Left ventricle myocardium inferior (tissue), 1 donor: Measurements from ENCODE around the gene ZMIZ1. TPM values are rescaled to one million over a fixed set of nuclear protein-coding genes. Genes with fewer than 3 reads are reported as not detected.

Source experiments
- DNase-seq: peaks from one replicate; pipeline ENCODE4 v3.0.0-alpha.2; 2020
- H3K27ac ChIP-seq: fragments of 200-600 bp; replicated peaks from 2 replicates; pipeline ENCODE4 v1.8.0; 2021
- H3K27me3 ChIP-seq: fragments of 200-600 bp; 2 replicates; pipeline ENCODE4 v1.8.0; 2021; ENCODE audit warnings: low read depth
- H3K36me3 ChIP-seq: fragments of 200-600 bp; 2 replicates; pipeline ENCODE4 v1.8.0; 2021
- H3K4me1 ChIP-seq: fragments of 200-600 bp; 2 replicates; pipeline ENCODE4 v1.8.0; 2021
- H3K4me3 ChIP-seq: fragments of 200-600 bp; 2 replicates; pipeline ENCODE4 v1.8.0; 2021; ENCODE audit warnings: mild to moderate bottlenecking, moderate library complexity
- H3K9me3 ChIP-seq: fragments of 200-600 bp; replicated peaks from 2 replicates; pipeline ENCODE4 v1.8.0; 2021
- CTCF ChIP-seq: fragments of 200-600 bp; IDR thresholded peaks from 2 replicates; pipeline ENCODE4 v1.8.0; 2021; ENCODE audit warnings: antibody characterized with exemption, mild to moderate bottlenecking, borderline replicate concordance
- intact Hi-C: fragments of 100-400 bp; cut with micrococcal nuclease; formaldehyde crosslinking; loops from one replicate; pipeline ENCODE4 v1.11.0; 2022
- total RNA-seq: library from RNA; stranded (reverse); fragmentation: NEBNext Ultra II Directional; extraction: Animal tissue kit (Norgen Biotek cat#: 25700); gene quantifications from one replicate; pipeline ENCODE4 v1.2.1, GENCODE V29; 2021
- donor health status: DM: no; HTN: yes; CAD: no; lungs with severe emphysema.

The ZMIZ1 gene
- total RNA-seq, 1 donor from 2014 or later: 55.9 TPM

DNA sequence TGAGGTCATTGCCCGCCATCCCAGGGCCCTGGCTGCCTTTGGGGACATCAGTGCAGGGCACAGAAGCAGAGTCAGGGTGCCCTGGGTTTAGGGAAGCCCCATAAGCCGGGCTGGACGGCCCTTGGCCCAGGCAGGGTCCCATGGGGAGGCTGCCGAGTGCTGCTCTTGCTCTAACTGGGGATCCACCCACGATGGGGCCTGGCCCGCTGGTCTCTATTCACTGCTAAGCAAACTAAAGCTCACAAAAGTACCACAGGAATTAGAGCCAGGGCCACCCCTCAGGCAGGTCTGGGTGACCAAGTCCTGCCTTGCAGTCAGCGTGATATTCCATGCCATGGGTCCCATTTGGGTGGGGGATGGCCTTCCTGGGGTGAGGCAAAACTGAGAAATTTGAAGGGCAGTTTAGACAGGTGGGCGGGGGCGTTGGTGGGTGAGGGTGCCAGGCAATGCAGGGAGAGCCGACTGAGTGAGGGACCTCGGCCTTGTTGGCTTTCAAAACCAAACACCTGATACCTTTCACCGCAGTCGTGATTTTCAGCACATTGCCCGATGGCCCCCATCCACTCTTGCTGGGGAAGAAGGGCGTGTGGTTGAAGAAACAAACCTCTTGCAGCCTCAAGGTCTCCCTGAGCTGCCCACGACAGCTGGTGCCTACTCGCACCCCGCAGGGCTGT, 185.7 kb downstream of the ZMIZ1 start:
- intact Hi-C loops: no loop called here
- Histone ChIP-seq H3K4me1 (peaks cover 96% of the 10 kb centered on the region), H3K27ac (peak overlapping the region; percentile 22), H3K36me3 (peaks cover 14% of the 10 kb centered on the region), H3K4me3 (no peak overlapping the region), H3K27me3 (no peaks in the 10 kb centered on the region), H3K9me3 (no peaks in the 10 kb centered on the region)
- TF ChIP-seq CTCF: no peak
- DNase-seq: no peak

- H3K27ac ChIP-seq: no peak overlapping the region
Measured at GRCh38 chr10:79255007-79255507, 186.3 kb downstream of the ZMIZ1 start.

DNA sequence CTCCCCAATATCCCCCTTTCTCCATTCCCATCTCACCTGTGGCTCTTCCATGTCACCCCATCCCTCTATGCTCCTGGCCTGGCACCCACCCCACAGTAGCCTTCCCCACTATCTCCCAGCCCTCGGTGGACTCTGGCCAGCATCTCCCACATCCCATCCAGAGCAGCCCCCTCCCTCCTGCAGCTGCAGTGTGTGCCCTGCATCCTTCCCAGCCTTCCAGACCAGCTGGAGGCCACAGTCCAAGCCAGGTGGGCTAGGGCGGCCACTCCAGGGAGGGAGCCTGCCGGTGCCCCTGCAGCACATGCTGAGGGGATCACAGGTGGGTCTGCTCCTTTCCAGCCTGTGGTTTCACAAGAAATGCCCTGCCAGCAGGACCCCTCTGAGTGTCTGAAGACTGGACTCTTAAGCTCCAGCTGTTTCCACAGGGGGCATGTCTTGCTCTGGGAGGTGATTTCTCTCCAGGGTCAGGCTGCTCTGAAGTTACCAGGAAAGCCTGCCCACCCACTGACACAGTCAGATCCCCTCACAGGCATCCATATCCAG, 187.6 kb downstream of the ZMIZ1 start:
- Histone ChIP-seq H3K27ac (no peak overlapping the region), H3K4me1 (peaks cover 96% of the 10 kb centered on the region), H3K36me3 (peaks cover 14% of the 10 kb centered on the region), H3K9me3 (no peaks in the 10 kb centered on the region), H3K4me3 (no peak overlapping the region), H3K27me3 (no peaks in the 10 kb centered on the region)
- intact Hi-C loops: no loop called here
- no peak for TF ChIP-seq CTCF
- DNase-seq: no peak

More at GRCh38 chr10:79255007-79255507, 186.3 kb downstream of the ZMIZ1 start:
- H3K27me3 ChIP-seq: no peaks in the 10 kb centered on the region
- no peaks in the 10 kb centered on the region for H3K9me3 ChIP-seq
- no peak overlapping the region for H3K4me3 ChIP-seq
- DNase-seq: no peak
- intact Hi-C loops: no loop called here
- no peak for TF ChIP-seq CTCF
- H3K4me1 ChIP-seq: peaks cover 96% of the 10 kb centered on the region
- peaks cover 14% of the 10 kb centered on the region for H3K36me3 ChIP-seq

GRCh38 chr10:79258894-79259293, 190.1 kb downstream of the ZMIZ1 start:
- H3K27ac ChIP-seq: peak overlapping the region; percentile 27
- H3K4me1 ChIP-seq: peaks cover 97% of the 10 kb centered on the region
- peaks cover 22% of the 10 kb centered on the region for H3K36me3 ChIP-seq
- H3K4me3 ChIP-seq: no peak overlapping the region
- DNase-seq: no peak
- H3K9me3 ChIP-seq: no peaks in the 10 kb centered on the region
- no peak for TF ChIP-seq CTCF
- H3K27me3 ChIP-seq: no peaks in the 10 kb centered on the region
- intact Hi-C loops: no loop called here

GRCh38 chr10:79259834-79260233, 191.1 kb downstream of the ZMIZ1 start:
- Histone ChIP-seq H3K27me3 (no peaks in the 10 kb centered on the region), H3K36me3 (peaks cover 22% of the 10 kb centered on the region), H3K9me3 (no peaks in the 10 kb centered on the region), H3K27ac (peak overlapping the region; percentile 82), H3K4me1 (peaks cover 97% of the 10 kb centered on the region), H3K4me3 (no peak overlapping the region)
- DNase-seq: no peak
- no peak for TF ChIP-seq CTCF
- intact Hi-C loops: no loop called here
